Central memory CD4-positive, alpha-beta T cell (primary cell): ENCODE data around the gene CEP41.

Source experiments
- DNase-seq: peaks from one replicate; pipeline ENCODE4 v3.0.0; 2022

Gene CEP41

DNA sequence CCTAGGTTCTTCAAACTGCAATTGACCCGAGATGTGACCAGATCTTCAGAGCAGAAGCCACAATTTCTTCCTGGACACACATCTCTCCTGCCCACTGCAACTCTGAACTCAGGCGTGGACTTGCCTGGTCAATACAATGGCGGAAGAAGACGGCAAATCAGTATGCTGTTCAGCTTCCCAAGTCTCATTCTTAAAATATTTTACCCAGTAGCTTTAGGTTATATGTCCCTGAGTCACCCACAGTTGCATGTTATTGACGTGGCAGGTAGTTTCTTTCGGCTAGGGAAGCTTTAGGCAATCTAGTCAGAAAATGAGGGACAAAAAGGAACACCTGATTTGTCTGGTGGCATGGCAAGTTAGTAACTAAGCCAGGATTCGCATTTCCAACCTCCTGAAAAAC is 22.5 kb downstream of the CEP41 start:
- DNase-seq = no peak

DNA sequence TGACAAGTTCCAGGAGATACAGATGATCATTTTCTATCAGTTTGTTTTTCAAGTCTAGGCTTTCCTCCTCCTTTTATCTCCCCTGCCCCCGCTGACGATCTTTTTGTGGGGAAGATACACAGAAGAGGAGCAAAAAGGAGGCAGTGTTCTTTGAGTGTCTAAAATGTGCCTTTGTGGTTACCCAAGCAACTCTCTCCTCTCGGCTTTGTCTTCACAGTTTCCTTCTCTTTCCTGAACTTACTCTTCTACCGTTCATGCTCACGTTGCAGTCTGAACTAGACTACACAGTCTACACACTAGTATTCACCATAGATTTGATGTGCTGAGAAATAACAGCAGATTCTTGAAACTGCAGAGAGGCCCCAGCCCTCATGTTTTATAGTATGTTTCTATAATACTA is 23.6 kb downstream of the CEP41 start:
- DNase-seq = no peak

DNA sequence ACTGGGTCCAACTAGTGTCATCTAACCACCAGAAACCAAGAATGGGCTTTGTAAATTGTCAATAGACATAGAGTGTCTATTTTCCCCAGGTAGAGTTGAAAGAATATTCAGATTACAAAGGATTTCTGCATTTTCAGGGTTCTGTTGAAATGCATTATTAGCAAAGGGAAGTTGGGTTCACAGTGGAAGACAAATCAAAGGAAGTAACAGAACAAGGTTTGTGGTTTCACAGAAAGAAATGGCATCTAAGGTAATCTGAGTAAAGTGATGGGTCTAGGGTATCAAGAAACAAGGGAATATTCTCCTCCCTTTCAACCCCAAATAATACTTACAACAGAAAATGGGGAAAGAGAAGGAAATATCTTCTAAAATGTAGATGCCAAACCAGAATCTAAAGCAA is 25.8 kb downstream of the CEP41 start:
- no peak for DNase-seq

DNA sequence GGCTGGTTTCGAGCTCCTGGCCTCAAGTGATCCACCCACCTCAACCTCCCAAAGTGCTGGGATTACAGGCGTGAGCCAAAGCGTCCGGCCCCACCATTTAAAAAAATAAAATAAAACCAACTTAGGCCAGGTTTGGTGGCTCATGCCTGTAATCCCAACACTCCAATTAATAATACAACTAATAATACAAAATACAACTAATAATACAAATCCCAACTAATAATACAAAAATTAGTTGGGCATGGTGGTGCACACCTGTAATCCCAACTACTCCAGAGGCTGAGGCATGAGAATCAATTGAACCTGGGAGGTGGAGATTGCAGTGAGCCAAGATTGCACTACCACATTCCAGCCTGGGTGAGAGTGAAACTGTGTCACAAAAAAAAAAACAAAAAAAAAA is 27.6 kb downstream of the CEP41 start:
- DNase-seq = no peak

DNA sequence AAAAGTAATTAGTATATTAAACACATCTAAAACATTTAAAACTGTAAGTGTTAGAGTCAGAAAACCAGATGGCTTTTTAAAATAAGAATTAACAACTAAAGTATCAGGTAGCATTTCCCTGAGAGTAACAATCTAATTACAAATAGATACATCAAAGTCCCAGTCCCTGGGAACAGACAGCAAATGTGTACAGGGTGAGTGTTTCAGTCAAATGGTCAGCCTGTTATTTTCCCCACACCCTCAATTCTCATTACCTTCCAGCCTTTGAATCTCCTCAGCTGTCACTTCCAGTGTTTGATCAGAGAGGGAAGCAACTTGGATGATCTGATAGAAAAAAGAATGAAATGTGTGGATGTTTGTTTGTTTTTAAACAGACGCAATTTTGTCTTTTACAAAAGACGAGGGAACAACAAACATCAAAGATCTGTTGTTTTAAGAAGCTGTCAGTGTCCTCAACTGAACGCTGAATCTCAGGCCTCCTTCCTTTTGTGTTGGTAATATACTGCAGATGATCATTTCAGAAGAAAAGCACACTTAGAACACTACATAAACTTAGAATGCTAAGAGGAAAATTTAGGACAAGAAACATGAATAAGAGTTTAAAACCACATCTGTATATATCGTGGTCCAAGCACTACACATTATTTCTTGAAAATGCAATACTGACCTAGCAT is 29.8 kb downstream of the CEP41 start:
- DNase-seq = no peak

DNA sequence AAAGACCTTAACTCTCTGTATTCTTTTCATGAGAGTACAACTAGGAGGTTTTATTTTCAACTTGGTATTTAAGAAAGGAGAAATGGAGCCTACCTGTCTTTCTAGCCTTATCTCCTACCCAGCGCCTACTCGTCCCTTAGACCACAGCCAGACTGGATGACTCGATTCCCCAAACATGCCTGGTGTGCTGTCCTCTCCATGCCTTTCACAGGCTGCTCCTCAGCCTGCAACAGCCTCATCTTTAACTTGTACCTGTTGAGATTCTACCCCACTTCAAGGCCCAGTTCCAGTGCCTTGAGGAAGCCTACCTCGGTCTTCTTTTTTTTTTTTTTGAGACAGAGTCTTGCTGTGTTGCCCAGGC is 31.1 kb downstream of the CEP41 start:
- DNase-seq = no peak

DNA sequence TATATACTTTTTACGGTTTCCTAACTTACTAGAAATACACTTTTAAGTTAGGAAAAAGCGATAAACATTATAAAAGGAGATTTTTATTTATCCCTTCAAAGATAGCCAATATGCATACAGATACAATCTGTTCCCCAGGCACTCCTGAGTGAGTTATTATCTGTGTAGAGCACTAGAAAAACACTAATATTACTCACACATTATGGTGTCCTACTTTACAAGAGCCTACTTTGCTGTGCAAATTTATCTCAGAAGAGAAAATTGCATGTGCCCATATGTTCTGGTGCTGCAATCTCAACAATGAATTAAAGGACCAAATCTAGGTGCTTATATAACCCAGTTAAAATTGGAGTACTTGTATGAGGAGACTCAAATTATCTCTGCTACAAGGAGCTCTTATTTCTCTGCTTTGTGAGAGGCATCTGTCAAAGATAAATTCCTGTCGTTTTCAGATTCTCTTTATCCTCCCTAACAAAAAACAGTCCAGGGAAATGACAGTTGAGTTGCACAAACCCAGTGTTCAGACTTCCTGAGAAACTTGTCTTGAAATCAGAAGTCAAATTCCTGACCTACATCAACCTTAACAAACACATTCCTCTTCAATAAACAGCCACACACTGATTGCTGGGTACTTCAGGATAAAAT is 31.6 kb downstream of the CEP41 start:
- DNase-seq = no peak

DNA sequence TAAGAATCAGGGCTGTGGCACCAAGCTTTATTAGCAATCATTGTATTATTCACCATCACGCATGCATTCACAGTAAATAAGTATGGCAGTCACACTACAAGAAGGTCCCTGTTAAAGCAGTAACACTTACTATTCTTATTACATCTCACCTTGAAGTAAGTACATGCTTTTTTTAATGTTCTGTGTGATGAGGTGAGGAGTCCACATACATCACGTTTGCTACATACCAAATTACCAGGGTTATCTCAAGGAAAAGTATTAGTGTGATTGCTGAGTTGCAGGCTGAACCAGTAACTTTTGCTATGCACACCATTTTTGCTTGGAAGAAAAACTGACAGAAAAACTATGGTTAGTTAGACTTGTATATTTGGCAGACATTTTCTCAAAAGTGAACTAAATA is 35.8 kb downstream of the CEP41 start:
- no peak for DNase-seq

DNA sequence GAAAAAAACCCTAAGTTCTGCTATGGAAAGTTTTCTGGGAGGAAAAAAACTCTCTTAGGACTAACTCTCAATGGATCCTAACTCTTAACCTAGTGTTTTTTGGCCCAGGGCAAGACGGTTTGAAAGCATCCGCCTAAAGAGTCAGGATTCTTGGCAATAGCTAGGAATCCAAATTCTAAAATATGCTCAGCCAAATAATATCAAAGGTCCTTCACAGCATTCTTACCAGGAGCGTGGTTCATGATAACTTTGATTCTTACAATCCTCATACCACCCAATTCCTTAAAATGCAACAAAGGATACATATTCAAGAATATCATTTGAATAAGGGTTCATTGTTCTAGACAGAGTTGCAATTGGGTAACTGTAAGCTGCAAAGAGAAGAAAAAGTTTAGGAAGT is 39.2 kb downstream of the CEP41 start:
- no peak for DNase-seq

DNA sequence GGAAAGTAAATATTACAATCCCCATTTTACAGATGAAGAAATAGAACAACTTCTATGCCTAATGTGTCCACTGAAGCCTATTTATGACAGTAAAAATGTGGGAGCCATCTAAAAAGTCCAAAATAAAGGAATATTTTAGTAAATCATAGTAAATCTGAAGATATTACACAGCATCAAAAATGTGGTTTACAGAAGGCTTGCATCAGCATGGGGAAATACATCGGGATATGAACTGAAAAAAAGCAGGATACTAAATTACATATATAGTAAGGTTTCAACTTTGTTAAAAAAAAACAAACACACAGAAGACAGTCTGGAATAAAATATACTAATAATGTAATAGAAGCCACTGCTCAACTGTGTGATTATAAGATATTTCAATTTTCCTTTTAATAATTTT is 39.7 kb downstream of the CEP41 start:
- no peak for DNase-seq

DNA sequence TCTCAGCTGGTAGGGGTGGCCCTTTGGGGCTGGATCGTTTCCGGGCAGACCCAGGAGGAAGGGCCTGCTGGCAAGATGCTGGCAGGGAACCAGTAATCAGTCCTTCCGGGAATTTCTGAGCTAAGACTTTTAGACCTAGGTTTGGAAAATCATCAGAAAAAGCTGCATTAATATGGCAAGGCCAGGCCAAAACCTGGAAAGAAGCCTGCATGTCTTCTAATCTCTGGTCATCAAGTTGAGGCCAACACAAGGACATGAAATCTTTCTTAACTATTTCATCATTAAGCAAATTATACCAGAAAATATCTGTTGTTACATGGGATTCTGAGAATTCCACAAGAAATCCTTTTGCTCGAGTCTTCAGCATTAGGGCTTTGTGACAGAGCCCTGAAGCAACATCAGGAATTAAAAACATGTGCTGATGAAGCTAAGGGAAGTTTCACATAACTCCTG is 40.7 kb downstream of the CEP41 start:
- DNase-seq = no peak

DNA sequence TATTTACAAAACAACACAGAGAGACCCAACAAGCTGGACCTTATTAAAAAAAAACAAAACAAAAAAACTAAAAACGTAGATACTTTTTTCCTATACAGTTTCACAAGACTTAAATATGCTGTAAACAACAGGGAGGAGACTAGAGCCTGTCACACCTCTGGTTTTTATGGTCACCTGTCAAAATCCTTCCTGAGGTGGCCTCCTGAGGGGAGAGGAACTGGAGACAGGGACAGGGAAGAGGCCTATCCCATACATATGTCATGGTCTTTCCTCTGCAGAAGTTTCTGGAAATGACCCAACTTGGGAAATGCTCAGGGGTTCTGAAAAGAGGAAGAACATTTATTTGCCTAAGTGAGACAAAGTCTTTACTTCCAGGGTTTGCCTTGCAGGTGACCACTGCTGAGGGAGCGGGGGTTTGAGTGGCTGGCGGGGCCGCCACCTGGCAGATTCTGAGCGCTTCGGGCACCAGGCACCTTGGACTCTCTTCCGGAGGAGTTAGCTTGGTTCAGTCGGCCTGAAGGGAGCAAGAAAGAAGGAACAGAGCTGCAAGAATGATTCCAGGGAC is 42.2 kb downstream of the CEP41 start:
- DNase-seq = no peak

DNA sequence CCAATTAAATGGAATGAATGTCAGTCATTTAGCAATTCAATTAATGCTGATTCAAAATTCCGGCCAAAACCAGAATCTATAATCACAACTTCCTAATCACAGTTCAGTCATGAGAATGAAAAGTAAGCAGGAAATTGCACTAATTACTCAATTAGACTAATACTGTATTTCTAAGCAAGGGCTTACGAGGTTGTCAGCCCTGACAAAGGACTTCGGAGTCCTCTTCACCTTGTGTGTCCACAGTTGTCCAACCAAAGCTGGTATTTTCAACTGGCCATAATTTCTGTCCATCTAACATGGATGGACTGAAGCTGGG is 43.1 kb downstream of the CEP41 start:
- DNase-seq = no peak

DNA sequence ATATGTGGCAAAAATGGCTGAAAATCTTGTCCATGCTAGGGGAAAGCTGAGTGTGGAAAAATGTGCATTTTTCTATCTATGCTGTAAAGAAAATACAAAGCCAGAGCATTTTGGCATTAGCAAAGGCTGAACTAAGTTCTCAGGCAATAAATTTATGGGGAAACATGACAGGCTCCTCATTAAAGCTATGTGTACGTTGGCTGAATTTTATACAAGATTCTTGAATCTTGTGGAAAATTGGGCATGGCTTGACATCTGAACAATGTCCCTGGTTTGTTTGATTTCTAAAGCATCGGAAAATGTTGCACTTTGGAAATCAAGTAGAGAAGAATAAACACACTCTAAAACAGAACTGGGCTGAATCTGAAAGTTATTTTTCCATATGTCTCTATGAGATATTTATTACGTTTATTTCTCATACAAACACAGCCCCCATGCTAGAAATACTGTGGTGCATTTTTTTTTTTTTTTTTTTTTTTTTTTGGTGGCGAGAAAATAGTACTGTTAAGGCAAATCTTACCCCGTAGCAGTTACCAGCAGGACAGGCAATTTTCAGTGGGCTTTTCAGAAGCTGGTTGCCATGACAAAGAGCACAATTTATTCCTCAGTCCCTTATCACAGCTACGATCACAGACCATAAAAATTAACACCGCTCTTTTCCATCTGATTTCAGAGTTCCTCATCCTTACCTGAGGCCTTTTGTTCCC is 43.6 kb downstream of the CEP41 start:
- no peak for DNase-seq

DNA sequence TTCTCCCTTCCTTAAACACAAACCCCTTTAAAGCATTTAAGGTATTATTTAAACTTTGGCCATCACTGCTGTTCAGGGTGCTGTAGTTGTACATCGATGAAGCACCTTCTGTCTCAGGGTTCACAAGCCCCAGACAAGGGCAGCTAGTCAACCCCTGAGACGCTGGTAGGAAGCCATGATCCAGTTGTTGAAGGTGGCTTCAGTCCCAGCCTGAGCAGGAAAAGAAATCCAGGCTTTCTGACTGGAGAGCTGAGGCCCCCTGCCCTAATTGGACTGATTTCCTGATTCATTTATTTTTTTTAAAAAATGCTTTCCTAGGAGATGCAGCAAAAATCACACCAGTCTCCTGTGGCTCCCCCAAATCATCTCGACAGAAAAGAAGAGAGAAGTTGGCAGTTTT is 44.7 kb downstream of the CEP41 start:
- no peak for DNase-seq

DNA sequence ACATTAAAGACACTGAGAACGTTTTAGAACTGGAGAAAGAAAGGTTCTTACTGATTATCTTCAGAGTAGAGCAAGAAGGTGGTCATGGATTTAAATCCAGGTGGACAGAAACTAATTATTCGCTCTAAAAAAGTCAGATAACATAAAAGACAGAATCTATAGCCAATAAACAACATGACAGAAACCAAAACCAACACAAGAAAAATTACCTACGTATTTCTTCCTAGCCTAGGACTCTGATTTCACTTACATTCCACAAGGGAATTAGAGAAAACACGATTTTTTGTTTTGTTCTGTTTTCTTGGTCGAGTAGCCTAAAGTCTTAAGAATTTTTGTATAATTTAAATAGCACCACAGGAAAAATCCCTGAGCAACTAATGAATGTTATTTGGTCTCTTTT is 45.4 kb downstream of the CEP41 start:
- DNase-seq = no peak

DNA sequence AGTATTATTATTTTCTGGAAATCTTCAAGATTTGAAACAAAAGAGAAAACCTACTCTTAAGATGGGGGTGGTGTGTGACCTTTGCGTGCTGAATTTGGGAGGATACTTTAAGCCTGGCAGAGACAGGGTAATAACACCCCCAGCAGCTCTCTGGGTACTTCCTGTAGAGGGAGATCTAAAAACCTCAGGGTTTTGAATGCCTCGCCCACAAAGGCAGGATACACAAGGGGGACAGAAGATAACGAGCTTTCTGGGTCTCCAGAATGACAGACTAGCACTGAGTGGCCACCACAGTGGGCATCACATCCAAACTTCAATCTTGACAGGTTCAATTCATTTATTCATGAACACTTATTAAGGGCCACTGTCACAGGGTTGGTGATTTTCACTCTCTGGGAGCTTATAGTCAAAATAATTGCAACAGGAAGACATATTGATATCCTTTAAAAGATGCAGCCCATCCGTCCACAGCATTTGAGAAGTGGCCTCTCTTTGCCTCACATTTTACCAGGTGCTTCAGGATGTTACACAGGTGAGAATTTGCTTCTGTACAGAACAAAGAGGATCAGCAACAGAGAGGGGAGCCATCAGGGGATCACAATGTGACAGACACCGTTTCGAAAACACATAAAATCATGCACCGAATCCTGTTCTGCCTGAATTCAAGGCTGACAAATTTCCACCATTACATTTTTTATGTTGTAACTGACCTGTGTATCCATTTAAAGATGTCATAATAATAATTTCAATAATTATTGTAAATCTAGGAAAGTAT is 46.2 kb downstream of the CEP41 start:
- peak; percentile 28 for DNase-seq

DNA sequence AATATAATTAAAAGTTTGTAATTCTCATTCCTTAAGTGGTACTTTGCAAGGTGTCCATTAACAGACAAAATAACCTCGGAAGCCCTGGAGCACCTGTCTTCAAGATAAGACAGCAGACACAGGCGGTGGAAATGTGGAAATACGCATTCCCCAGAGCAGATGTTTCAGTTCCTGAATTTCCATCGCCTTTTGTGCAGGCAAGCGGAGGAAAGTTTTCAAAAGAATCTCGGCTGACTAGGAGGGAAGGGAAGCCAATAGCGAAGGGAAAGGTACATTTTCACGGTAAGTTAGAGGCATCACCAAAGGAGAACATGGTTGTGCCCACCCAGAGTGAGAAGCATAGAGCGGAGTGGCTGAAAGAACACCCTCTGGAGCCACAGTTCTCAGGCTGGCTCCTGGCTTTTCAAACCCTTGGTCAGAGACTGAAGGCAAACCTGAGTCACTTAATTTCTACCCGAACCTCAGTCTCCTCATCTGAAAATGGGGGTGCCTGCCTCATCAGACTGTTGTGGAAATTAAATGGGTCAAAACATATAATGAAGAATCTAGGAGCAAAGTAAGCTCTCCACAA is 46.9 kb downstream of the CEP41 start:
- DNase-seq = no peak

DNA sequence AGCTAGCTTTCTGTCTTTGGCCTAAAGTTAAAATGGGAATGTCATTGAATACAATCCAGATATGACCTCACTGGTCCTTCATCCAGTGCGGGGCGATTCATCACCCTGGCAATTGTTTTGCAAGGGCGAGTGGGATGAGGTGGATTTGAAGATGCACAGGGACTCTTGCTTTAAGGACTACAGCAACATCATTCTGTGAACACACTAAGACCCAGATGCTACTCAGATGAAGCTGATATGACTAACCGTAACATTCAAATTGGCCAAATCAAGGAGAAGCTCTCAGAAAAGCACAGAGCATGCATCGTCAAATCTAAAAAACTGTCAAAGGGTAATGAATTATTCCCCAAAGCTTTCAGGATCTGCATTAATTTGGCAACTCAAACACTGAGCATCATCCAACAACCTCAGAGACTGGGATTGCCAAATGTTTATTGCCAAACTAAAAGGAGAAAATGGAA is 47.7 kb downstream of the CEP41 start:
- no peak for DNase-seq

DNA sequence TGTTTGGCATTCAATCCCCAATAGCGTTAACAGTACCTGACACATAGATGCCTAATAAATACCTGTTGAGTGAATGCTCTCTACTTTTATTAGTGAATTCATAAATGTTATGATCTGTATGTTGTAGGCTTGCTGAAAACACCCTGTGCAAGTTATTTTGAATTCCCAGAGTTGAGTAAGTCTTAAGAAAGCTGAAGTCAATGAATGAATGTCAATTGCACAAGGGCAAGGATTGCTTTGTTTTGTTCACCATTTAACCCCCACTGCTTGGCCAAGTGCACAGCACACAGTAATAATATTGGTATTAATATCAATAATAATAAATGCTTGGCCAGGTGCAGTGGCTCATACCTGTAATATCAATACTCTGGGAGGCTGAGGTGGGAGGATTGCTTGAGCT is 50.3 kb downstream of the CEP41 start:
- DNase-seq = no peak

DNA sequence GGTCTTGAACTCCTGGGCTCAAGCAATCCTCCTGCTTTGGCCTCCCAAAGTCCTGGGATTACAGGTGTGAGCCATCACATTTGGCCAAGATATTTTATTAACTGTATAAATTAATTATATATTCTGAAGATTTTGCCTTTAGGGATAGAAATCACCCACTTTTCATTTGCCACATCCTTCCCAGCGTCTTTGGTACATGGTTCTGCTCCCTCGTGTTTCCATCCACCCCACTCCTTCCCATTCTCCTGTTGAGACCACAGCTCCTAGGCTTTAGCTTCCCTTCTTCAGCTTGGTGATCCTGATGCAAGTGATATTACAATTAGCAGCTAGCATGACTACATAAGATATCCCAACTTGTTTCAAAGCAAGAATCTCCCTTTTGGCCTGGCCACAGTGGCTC is 52.1 kb downstream of the CEP41 start:
- DNase-seq = no peak

DNA sequence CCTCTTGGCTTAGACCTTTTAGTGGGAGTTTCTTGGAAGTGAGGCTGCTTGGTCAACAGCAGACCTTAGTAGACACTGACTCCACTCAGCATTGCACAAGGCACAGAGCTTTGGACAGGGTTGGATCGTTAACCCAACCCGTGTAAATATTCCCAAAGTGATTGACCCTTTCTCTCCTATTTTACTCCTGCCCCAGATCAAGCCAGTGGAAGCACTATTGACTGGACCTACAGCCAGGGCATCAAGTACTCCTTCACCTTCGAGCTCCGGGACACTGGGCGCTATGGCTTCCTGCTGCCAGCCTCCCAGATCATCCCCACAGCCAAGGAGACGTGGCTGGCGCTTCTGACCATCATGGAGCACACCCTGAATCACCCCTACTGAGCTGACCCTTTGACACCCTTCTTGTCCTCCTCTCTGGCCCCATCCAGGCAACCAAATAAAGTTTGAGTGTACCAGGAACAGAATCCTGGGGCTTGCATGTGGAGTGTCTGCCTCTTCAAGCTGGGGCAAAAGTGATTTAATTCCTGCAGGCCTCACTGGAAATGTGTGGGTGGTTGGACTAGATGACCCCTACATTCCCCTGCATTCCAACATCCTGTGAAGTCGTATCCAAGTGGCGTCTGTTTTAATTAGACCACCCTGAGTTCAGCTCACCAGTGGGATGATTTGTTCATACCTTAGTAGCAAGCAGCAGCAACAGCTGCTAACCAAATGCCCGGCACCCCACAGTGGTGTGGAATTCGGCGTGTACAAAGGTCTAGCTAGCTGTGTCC is 53.0 kb downstream of the CEP41 start:
- no peak for DNase-seq
